Activated CD8-positive, alpha-beta memory T cell treated with anti-CD3 and anti-CD28 coated beads for 36 hours (primary cell): ENCODE results near the gene TRRAP. TPM values are rescaled to one million over a fixed set of nuclear protein-coding genes. Genes with fewer than 3 reads are reported as not detected.
"Not testable (repeated sequence)": the region's sequence is repeated elsewhere in the genome, so short reads cannot be mapped to it uniquely, and the experiment has no call there.

Experiments used
- CTCF ChIA-PET: fragments of 350-600 bp; sonication (Branson Sonifier 250); formaldehyde crosslinking; loops from one replicate; lab custom pipeline; 2021; ENCODE audit warnings: antibody characterized with exemption; lab: Charles Lee
- POLR2A ChIA-PET: fragments of 350-600 bp; sonication (Branson Sonifier 250); formaldehyde crosslinking; loops from one replicate; lab custom pipeline; 2021; ENCODE audit warnings: antibody characterized with exemption; lab: Charles Lee
- total RNA-seq, 2 experiments: library from RNA; stranded (reverse); gene quantifications; one replicate each; pipeline ENCODE4 v1.2.3, GENCODE V29; 2021

TRRAP gene
- 10 to 100 TPM; 47.8 to 49.0 TPM for total RNA-seq

DNA sequence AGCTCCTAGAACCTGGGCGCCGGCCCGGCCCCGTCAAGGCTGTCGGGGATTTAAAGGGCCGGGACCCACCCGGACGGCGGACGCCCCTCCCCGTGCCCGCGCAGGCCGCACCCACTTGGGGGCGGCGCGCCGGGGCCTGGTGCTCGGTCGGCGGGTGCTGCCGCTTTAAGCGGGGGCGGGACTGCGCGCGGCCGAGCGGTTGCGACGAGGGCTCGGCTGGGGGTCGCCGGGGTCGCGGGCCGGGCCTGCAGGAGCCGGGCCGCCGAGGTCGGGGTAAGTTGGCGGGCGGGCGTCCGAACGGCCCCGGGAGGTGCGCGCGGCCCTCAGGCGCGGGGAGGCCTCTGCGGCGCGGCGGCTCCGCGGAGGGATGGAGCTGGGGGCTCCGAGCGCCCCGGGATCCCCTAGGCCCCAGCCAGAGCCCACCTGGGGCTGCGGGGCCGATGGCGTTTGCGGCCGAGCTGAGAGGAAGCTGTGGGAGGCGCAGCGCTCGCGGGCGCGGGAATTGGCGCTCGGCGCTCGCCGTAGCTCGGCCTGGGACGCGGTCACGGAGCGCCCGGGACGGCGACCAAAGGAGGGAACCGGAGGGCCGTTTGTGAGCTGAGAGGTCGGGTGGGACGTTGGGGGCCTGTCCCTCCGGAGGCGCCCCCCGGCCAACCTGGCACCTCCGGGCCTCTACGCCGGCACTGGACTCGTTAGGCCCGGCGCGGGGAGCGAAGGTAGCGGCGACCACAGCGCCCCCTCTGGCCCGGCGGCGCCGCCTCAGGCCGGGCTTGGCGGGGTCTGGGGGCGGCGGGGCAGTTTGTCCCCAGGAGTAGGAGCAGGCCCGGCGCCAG, at the start of gene TRRAP:
Gene TRRAP (plus strand): TSS at position 168 of the 833 bp plus-strand sequence. CDS start 2,619 bp downstream, outside the sequence.
- CTCF ChIA-PET, result interaction anchor here (0.7 to 1.3 kb wide), 2 partner anchors 9 to 13 kb away, joined by 3 read pairs; no protein-coding TSS in a partner anchor
- POLR2A ChIA-PET, result interaction anchor here (0.7 kb wide), 1 partner anchor 40 kb away, joined by 3 read pairs; no protein-coding TSS in a partner anchor

DNA sequence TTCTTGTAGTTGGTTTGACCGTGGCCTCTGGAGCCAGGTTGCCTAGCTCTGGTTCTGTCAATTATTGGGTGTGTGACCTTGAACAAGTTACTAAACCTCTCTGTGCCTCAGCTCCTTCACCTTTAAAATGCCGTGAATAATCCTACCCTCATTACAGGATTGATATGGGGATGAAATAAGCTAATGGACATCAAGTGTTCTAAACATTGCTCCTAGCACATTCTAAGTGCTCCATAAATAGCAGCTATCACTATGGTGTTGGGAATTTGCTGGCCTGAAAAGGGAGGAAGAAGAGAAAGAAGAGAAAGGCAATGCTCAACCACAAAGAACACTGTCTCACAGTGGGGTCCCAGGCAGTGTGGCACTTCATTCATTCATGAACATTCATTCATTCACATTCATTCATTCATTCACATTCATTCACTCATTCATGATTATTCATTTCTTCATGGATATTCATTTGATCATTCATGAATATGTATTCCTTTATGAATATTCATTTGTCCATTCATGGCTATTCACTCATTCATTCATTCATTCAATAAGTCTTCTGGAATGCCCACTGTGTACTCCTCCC, 47.3 kb upstream of the TRRAP start:
- ChIA-PET CTCF (no interaction called here), POLR2A (no interaction called here)

DNA sequence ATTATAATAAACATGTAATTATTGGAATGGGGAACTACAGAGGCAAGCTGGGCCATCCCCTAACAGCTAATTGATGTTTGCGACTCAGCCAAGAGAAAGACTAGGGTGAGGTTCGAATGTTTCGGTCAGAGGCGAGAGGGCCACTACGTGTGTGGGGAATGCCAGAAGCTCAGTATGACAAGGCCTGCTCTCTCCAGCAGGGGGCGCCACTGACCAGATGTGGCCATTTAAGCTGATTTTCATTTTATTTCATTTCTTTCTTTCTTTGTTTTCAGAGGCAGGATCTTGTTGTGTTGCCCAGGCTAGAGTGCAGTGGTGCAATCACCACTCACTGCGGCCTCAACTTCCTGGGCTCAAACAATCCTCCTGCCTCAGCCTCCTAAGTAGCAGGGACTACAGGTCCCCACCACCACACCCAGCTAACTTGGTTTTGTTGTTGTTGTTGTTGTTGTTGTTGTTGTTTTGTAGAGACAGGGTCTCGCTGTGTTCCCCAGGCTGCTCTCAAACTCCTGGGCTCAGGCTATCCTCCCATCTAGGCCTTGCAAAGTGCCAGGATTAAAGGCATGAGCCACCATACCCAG, 46.6 kb upstream of the TRRAP start:
- CTCF ChIA-PET, result interaction anchor here (1.3 kb wide), 1 partner anchor 411 kb away, joined by 5 read pairs; no protein-coding TSS in a partner anchor
- POLR2A ChIA-PET, result no interaction called here

DNA sequence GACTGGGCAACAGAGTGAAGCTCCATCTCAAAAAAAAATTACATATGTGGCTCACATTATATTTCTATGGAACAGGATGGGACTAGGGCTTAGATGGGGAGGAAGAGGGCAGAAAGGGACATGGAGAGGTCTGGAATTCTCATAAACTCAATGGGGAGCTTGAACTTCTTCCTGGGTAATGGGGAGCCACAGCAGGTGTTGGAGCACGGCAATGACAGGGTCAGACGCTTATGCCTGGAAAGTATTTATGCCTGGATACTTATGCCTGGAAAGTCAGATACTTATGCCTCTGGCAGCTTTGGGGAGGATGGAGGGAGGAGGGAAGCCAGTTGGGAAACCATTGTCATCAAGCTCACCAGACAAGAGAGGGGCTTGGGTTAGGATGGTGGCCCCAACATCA, 45.3 kb upstream of the TRRAP start:
- ChIA-PET POLR2A (no interaction called here), CTCF (interaction anchor here (1.1 kb wide), 1 partner anchor 9 kb away, joined by 3 read pairs; no protein-coding TSS in a partner anchor)

DNA sequence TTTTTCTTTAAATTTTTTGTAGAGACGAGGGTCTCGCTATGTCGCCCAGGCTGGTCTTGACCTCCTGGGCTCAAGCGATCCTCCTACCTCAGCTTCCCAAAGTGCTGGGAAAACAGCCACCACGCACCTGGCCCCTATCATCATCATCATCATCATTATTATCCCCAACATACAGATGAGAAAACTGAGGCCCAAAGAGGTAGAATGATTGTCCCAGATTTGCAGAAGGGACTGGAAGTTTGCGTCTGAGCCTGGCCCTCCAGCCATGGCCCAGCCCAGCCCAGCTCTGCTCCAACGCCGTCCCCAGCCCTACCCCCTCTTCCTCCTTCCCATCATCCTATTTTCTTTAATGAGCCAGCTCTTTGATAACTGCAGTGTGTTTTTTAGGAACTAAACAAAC, 43.4 kb upstream of the TRRAP start:
- CTCF ChIA-PET, result no interaction called here
- POLR2A ChIA-PET, result no interaction called here

DNA sequence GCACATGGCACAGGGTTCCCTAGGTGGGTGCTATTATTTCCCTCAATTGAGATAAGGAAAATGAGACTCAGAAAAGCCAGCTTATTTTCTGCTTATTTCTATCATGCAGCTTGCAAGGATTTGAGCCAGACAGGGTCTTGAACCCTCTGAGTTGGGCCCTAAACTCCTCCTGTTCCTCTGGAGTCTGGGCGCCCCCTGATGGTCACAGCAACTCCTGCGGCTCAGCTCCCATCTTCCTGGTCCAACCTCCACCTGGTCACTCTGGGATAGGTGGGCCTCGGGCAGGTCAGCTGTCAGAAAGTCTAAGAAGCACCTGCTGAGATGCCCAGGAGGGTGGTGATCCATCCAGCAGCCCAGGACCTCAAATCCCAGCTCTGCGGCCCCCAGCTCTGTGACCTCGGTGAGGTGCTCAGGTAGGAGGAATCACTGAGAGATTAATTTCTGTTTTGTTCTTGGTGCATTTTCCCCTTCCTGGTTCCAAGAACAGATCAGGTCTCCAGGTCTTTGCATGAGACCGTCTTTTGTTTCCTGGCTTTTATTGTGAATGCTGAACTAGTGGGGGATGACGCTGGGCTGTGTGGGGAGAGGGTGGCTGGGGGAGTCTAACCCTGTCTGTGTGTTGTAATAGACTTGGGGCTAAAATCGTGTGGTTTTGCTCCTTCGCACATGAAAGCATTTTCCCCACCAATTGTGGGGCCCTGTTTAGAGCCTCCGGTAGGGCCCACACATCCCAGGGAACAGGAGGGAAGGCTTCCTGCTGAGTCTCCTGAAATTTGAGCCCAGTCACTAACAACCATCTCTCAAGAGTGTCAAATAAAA, 41.3 kb upstream of the TRRAP start:
- CTCF ChIA-PET, result no interaction called here

DNA sequence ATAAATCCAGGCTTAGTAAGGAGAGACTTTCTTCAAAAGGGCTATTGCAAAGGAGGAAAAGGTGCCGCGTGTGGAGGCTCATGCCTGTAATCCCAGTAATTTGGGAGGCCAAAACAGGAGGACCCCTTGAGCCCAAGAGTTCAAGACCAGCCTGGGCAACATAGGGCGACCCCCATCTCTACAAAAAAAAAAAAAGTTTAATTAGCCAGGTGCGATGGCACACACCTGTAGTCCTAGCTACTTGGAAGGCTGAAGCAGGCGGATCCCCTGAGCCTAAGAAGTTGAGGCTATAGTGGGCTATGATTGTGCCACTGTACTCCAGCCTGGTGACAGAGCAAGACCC, 40.7 kb upstream of the TRRAP start:
- ChIA-PET CTCF (no interaction called here), POLR2A (interaction anchor here (0.7 kb wide), 1 partner anchor 432 kb away, joined by 7 read pairs; no protein-coding TSS in a partner anchor)

More for the DNA sequence above, 41.3 kb upstream of the TRRAP start:
- POLR2A ChIA-PET, result no interaction called here

DNA sequence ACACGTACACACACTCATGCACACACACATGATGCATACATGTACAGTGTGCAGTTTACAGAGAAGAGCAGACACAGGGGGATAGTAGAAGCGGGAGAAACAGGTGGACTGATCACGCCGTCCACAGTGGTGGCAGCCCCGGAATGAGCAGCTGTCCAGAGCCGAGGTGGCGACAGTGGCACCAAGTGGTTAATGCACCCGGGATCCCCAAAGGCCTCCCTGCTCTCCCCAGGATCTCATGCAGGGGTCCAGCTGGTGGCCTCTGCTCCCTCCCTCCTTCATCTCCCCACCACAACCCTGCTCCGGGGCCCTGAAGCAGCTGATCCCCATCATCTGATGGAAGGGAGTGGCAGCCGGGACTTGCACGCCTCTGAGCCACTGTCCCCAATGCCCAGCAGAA, 38.2 kb upstream of the TRRAP start:
- ChIA-PET CTCF (no interaction called here), POLR2A (no interaction called here)

DNA sequence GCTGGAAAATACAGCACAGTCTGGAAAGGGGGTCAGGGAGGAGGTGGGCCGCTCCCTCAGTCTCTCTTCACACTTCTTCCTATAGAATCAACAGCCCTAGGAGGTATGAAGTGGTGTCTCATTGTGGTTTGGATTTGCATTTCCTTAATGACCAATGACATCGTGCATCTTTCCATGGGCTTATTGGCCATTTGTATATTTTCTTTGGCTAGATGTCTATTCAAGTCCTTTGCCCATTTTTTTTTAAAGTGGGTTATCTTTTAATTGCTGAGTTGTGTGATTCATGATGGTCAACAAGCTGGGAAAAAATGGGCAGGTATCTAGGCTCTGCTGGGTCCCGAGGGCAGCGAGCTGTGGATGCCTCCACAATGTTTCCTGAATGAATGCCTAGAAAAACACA, 37.6 kb upstream of the TRRAP start:
- ChIA-PET POLR2A (no interaction called here), CTCF (interaction anchor here (0.8 to 2.1 kb wide), 5 partner anchors 30 to 419 kb away, joined by 3 to 9 read pairs (median 5); no protein-coding TSS in a partner anchor)

DNA sequence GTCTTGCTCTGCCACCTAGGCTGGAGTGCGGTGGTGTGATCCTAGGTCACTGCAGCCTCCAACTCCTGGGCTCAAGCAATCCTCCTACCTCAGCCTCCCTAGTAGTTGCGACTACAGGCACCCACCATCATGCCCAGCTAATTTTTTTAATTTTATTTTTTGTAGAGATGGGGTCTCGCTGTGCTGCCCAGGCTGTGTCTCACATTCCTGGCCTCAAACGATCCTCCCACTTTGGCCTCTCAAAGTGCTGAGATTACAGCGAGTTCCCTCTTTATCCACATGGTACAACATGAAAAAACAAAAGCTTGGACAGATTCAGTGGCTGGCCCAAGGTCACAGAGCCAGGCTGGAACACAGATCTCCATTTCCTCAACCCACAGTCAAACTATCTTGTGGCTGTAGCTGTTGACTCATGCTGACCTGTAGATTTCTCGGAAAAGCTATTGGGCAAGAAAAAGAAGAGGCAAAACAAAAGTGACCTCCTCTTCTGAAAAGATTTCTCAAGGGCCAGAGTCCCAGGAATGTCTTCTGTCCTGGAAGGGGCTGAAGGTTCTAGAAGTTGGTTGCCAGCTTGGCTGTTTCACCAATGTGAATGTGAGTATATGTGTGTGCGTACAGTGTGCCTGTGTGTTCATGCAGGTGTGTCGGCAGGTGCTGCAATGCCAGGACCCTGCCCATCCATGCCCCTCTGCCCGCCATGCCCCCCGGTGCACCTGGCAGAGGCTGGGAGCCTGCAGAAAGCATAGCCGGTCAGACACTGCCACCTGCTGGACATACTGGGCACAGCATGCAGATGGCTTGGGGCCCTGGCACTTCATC, 36.9 kb upstream of the TRRAP start:
- ChIA-PET POLR2A (no interaction called here), CTCF (interaction anchor here (0.7 to 2.1 kb wide), 8 partner anchors 8 to 419 kb away, joined by 3 to 9 read pairs (median 4); no protein-coding TSS in a partner anchor)

DNA sequence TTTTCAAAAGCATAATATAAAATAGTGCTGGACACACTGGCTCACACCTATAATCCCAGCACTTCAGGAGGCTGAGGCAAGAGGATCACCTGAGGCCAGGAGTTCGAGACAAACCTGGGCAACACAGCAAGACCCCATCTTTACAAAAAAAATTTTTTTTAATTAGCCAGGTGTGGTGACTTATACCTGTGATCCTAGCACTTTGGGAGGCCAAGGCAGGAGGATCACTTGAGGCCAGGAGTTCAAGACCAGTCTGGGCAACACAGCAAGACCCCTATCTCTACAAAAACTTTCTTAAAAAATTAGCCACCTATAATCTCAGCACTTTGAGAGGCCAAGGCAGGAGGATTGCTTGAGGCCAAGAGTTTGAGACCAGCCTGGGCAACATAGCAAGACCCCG, 35.8 kb upstream of the TRRAP start:
- CTCF ChIA-PET, result interaction anchor here (0.6 to 2.1 kb wide), 6 partner anchors 9 to 411 kb away, joined by 3 to 9 read pairs (median 4); no protein-coding TSS in a partner anchor
- POLR2A ChIA-PET, result not testable (repeated sequence)

DNA sequence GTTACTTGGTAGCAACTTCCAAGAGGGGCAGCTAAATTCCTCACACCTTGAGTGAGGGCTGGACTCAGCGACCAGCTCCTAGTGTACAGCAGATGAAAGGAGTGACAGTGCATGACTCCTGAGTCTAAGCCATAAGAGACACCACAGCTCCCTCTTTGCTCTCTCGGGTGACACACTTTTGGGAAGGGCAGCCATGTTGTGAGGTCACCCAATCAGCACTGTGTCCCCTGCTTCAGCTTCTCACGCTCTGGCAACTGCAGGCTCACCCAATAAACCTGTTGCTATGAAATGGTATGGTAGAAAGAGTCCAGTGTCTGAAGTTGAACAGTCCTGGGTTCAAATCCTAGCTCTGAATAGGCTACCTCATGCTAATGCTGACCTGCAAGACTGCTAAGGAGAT, 29.4 kb upstream of the TRRAP start:
- CTCF ChIA-PET, result no interaction called here
- POLR2A ChIA-PET, result no interaction called here

DNA sequence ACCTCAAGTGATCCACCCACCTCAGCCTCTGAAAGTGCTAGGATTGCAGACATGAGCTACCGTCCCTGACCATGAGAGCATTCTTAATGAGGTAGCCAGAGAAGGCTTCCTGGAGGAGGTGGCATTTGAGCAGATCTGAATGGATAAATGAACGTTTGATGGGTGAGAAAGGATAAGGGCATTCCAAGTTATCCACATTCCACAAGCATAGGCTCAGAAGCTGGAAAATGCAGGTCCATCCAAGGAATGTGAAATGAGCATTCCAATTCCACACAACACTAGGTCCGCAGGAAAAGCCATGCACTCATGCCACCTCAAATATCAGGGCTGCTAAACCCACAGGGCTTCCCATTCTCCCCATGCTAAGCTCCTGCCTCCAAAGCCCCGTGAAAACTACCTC, 25.5 kb upstream of the TRRAP start:
- ChIA-PET CTCF (no interaction called here), POLR2A (no interaction called here)

DNA sequence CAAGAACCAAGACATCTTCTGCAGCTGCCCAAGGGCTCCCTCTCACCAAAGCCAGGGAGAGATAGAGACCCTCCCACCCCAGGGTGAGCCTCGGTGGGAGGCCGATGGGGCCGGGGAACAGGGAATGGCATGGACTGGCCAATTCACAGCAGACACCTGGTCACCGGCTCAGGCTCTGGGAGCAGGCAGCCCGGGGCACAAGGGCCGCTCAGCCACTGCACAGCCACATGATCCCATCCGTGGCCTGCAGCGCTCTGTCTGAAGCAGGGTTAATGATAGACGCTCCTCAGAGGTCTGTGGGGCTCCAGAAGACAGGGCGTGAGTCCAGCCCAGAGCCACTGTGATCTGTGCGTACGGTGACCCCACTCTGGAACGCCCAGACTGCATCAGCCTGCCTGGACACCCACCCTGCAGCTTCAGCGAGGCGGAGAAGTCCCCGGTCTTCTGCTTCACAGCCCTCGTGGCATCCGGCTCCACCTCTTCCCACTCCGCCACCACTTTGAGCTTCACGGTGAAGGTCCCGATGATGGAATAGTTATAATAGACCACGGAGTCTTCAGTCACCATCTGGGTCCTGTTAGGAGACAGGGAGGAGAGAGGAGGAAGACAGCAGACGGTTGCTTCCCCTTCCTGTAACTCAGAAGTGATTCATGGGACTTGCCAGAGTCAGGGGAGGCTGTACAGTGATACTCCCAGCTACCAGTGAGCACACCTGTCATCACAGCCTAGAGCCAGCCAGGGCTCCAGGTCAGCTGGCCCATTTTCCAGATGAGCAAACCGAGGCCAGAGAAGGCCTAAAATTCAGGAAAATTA, 22.5 kb upstream of the TRRAP start:
- CTCF ChIA-PET, result interaction anchor here (0.8 kb wide), 1 partner anchor 14 kb away, joined by 3 read pairs; no protein-coding TSS in a partner anchor

DNA sequence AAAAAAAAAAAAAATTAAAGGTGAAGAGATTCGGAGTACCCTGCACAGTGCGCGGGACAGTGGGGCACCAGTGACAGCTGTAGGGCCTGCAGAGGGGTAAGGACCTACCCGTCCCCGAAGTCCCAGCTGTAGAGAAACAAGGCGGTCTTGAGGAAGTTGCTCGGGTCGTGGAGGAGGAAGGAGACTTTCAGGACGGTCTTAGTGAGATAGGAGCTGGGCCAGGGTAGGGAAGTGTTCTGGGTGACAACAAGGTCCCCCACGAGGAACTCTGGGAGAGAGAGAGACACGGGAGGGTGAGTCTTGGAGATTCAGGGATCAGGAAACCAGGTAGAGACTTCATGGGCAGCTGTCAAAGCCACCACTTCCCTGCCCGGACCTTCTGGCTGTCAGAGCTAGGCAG, 18.3 kb upstream of the TRRAP start:
- CTCF ChIA-PET, result no interaction called here
- POLR2A ChIA-PET, result no interaction called here

More for the DNA sequence above, 22.5 kb upstream of the TRRAP start:
- POLR2A ChIA-PET, result no interaction called here

DNA sequence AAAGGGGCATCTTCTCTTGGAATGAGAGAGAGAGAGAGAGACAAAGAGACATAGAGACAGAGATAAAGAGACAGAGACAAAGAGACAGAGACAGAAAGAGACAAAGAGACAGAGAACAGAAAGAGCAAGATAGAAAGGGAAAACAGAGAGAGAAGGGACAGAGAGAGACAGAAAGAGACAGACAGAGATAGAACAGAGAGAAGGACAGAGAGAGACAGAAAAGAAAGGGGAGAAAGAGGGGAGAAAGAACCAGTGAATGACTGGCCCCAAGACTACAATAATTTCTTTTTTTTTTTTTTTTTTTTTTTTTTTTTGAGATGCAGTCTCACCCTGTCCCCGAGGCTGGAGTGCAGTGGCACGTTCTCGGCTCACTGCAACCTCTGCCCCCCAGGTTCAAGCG, 16.1 kb upstream of the TRRAP start:
- CTCF ChIA-PET, result interaction anchor here (1.2 kb wide), 1 partner anchor 10 kb away, joined by 3 read pairs; no protein-coding TSS in a partner anchor

DNA sequence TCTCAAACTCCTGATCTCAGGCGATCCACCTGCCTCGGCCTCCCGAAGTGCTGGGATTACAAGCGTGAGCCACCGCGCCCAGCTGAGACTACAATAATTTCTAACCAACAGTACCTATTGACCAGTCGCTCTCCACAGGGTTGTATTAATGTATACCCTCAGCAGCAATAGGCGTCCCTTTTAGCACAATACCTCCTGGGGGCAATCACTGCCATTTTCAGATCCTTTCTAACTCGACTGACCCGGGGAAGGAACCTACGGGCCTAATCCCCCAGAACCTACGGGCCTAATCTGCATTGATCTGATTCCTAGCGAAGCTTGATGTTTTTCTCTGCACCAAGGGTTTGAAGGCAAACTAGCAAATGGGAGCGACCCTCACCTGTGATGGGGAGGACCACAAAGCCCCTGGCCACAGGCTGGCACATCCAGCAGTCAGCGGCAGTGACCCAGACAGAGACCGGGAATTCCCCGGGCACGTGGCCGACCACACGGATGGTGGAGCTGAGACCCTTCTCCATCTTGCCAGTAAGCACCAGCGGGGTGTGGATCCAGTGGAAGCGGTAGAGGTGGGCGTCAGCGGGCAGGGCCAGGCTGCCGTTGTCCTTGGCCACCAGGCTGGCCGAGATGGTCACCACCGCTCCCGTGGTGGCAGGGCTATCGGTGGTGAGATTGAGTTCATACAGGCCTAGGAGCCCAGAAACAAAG, 15.5 kb upstream of the TRRAP start:
- ChIA-PET POLR2A (no interaction called here), CTCF (interaction anchor here (1.2 kb wide), 1 partner anchor 10 kb away, joined by 3 read pairs; no protein-coding TSS in a partner anchor)

More for the DNA sequence above, 16.1 kb upstream of the TRRAP start:
- POLR2A ChIA-PET, result no interaction called here
